Endothelial cell of umbilical vein (primary cell): ENCODE results near the gene CPNE6. TPM values are rescaled to one million over a fixed set of nuclear protein-coding genes. Genes with fewer than 3 reads are reported as not detected.

Experiments used
- BruUV-seq: library from RNA; stranded (reverse); fragments of 400-500 nt; replicated peaks from 2 replicates; lab custom pipeline; 2021; lab: Mats Ljungman, UMichigan
- CTCF ChIA-PET: fragments of 300-600, 350-600 bp; sonication (Branson Sonifier 250); formaldehyde crosslinking; loops from one replicate; lab custom pipeline; 2021; ENCODE audit warnings: antibody characterized with exemption, inconsistent platforms; lab: Charles Lee
- POLR2A ChIA-PET: fragments of 300-600, 350-600 bp; sonication (Branson Sonifier 250); formaldehyde crosslinking; loops from one replicate; lab custom pipeline; 2021; ENCODE audit warnings: antibody characterized with exemption, inconsistent platforms; lab: Charles Lee
- DNase-seq: peaks from one replicate; pipeline ENCODE4 v3.0.0-alpha.2; 2011; ENCODE audit warnings: low read depth, low spot score
- FAIRE-seq: peaks from 2 replicates; lab custom pipeline; 2011; peaks lifted over from hg19 to GRCh38; lab: Jason Lieb, UNC
- H2AFZ ChIP-seq: 2 replicates; pipeline ENCODE4 v1.6.0; 2012; ENCODE audit warnings: low read depth, low read length, control low read depth, inconsistent platforms
- H3K27ac ChIP-seq: 2 replicates; pipeline ENCODE4 v1.5.1; 2011; ENCODE audit warnings: low read depth, mild to moderate bottlenecking, control low read depth, low read length, moderate library complexity; ENCODE audit not compliant: insufficient read depth
- H3K27me3 ChIP-seq, 2 experiments: 2 replicates each; pipeline versions ENCODE4 v1.6.0 to v1.6.1; 2011; ENCODE audit warnings: low read length in 2 of 2, mixed read lengths in 1 of 2; ENCODE audit not compliant: control insufficient read depth in 2 of 2, insufficient read depth in 2 of 2
- H3K36me3 ChIP-seq, 2 experiments: 2 replicates in 1 of 2; 3 replicates in 1 of 2; pipeline ENCODE4 v1.5.1; 2011; ENCODE audit warnings: low read length in 2 of 2, mild to moderate bottlenecking in 1 of 2, moderate library complexity in 1 of 2; ENCODE audit not compliant: control insufficient read depth in 2 of 2, insufficient read depth in 2 of 2; ENCODE audit errors: extremely low read depth in 1 of 2
- H3K4me1 ChIP-seq: 3 replicates; pipeline ENCODE4 v1.5.1; 2011; ENCODE audit warnings: mild to moderate bottlenecking, low read length; ENCODE audit not compliant: control insufficient read depth, insufficient read depth; ENCODE audit errors: extremely low read depth
- H3K4me2 ChIP-seq: 2 replicates; pipeline ENCODE4 v1.6.1; 2011; ENCODE audit warnings: low read length, control low read depth, mixed read lengths; ENCODE audit not compliant: insufficient read depth
- H3K4me3 ChIP-seq, 3 experiments: fragments of 200-600 bp in 1 of 3; sonication (generic), shearing (Covaris generic) in 1 of 3; replicated peaks in 1 of 3; 2 replicates each; pipeline ENCODE4 v1.5.1; 2011 to 2016; ENCODE audit warnings: control low read depth in 3 of 3, low read length in 3 of 3, mild to moderate bottlenecking in 2 of 3, inconsistent platforms in 1 of 3, low read depth in 1 of 3, moderate library complexity in 1 of 3; ENCODE audit not compliant: insufficient read depth in 1 of 3
- H3K79me2 ChIP-seq: 2 replicates; pipeline ENCODE4 v1.6.0; 2012; ENCODE audit warnings: low read length, inconsistent platforms; ENCODE audit not compliant: control insufficient read depth, insufficient read depth
- H3K9ac ChIP-seq: replicated peaks from 2 replicates; pipeline ENCODE3; 2011; ENCODE audit warnings: low read length, control low read depth; ENCODE audit not compliant: insufficient read depth; ENCODE audit errors: extremely low read depth
- H3K9me1 ChIP-seq: replicated peaks from 3 replicates; pipeline ENCODE4 v1.6.0; 2011; ENCODE audit warnings: mild to moderate bottlenecking, low read length; ENCODE audit not compliant: control insufficient read depth, insufficient read depth; ENCODE audit errors: extremely low read depth
- H3K9me3 ChIP-seq: replicated peaks from 2 replicates; pipeline ENCODE4 v1.5.1; 2012; ENCODE audit warnings: low read length, inconsistent platforms; ENCODE audit not compliant: control insufficient read depth, insufficient read depth
- H4K20me1 ChIP-seq: replicated peaks from 2 replicates; pipeline ENCODE3; 2011; ENCODE audit warnings: mild to moderate bottlenecking, low read length; ENCODE audit not compliant: control insufficient read depth, insufficient read depth; ENCODE audit errors: extremely low read depth
- EZH2 ChIP-seq: IDR thresholded peaks from 2 replicates; pipeline ENCODE4 v1.6.1; 2012; ENCODE audit warnings: borderline replicate concordance, low read depth, mild to moderate bottlenecking, moderate library complexity, low read length, inconsistent platforms; ENCODE audit not compliant: severe bottlenecking
- FOS ChIP-seq: IDR thresholded peaks from 2 replicates; pipeline ENCODE4 v1.6.1; 2011; ENCODE audit warnings: mild to moderate bottlenecking, low read length, moderate library complexity, borderline replicate concordance; ENCODE audit not compliant: insufficient read depth
- GATA2 ChIP-seq: IDR thresholded peaks from 2 replicates; pipeline ENCODE4 v1.7.0; 2011; ENCODE audit warnings: low read depth, mild to moderate bottlenecking, moderate library complexity, mixed read lengths, low read length; ENCODE audit not compliant: insufficient read length, insufficient read depth
- JUN ChIP-seq: IDR thresholded peaks from 2 replicates; pipeline ENCODE4 v1.6.1; 2011; ENCODE audit warnings: borderline replicate concordance, low read depth; ENCODE audit not compliant: insufficient read length, insufficient read depth
- MAX ChIP-seq: IDR thresholded peaks from 2 replicates; pipeline ENCODE4 v1.6.1; 2011; ENCODE audit not compliant: insufficient read depth, insufficient read length
- MYC ChIP-seq: IDR thresholded peaks from one replicate; pipeline ENCODE4 v1.6.1; 2011; ENCODE audit warnings: mild to moderate bottlenecking, low read depth, low read length
- POLR2A ChIP-seq: IDR thresholded peaks from 2 replicates; pipeline ENCODE4 v1.6.1; 2012; ENCODE audit warnings: low read depth, mild to moderate bottlenecking, control low read depth, low read length
- POLR2AphosphoS5 ChIP-seq: IDR thresholded peaks from 2 replicates; pipeline ENCODE4 v1.6.1; 2012; ENCODE audit warnings: low read depth, mild to moderate bottlenecking, control low read depth, low read length, moderate library complexity; ENCODE audit not compliant: insufficient read depth
- dilution Hi-C: fragments of 300-500 bp; cut with MboI; formaldehyde crosslinking; loops from one replicate; pipeline ENCODE4 v1.15.0; 2019; ENCODE audit warnings: low sequenced_read_pairs; ENCODE audit not compliant: extremely low pct_ligation_motif_present
- intact Hi-C: fragments of 100-400 bp; cut with micrococcal nuclease; formaldehyde crosslinking; loops from one replicate; pipeline ENCODE4 v1.10.0; 2022
- polyA plus RNA-seq, 4 experiments: library from polyadenylated mRNA; depleted of rRNA in 3 of 4; stranded (reverse) in 3 of 4; unstranded in 1 of 4; fragments of >200 nt; gene quantifications; 2 replicates each; pipeline versions ENCODE4 v1.2.1 to v1.2.3, GENCODE V29; 2011 to 2012; ENCODE audit warnings: missing spikeins in 1 of 4
- total RNA-seq: library from RNA; stranded (reverse); gene quantifications from 2 replicates; pipeline ENCODE4 v1.2.3, GENCODE V29; 2021
- TF ChIP-seq, protein P1 (sequence below), 2 donors: IDR thresholded peaks; 1 replicate in 1 of 2; 2 replicates in 1 of 2; pipeline ENCODE4 v1.5.1; 2011; ENCODE audit warnings: low read length in 2 of 2, mild to moderate bottlenecking in 2 of 2, moderate library complexity in 2 of 2, control low read depth in 1 of 2, inconsistent platforms in 1 of 2, low read depth in 1 of 2; ENCODE audit not compliant: insufficient read depth in 1 of 2; ENCODE audit errors: extremely low read depth in 1 of 2

The CPNE6 gene
- total and polyA plus RNA-seq, 2 donors (not counting 3 experiments of a cell fraction or from before 2014, with no cell fraction given): not detected

DNA sequence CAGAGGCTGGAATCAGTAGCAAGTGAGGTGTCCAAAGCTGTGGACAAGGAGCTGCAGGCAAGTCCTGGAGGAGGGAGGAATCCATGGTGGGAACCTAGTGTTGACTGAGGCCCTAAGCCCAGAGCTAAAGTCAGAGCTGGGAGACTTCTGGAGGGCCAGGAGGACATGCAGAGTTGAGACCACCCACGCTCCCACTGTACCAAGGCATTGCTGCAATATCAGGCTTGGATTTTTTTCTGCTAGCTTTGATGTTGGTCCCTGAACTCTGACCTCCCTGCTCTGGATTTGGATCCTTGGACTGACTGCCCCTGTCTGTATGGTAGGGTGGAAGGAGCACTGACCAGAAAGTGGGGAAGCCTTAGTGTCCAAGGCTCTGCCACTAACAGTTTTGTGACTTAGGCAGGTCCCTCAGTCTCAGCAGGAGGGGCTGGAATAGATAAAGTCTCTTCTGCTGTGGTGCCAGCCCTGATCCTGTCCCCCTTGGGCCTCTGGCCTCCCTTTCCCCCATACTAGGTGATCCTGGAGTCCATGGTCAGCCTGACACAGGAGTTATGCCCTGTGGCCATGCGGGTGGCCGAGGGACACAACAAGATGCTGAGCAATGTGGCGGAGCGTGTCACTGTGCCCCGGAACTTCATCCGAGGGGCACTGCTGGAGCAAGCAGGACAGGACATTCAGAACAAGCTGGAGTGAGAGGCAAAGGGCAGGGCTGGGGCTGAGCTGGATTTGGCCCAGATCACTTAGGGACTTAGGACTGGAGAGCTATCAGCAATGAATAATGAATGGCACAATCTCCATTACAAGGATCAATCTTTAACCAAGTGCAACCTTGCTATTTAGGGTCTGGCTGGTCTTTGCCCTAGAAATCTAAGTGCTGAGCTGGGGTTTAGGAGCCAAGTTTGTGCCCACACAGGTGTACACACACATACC lies 10.1 kb upstream of the CPNE6 start:
- Histone ChIP-seq H2AFZ (no peak overlapping the region), H3K4me3 (no peak overlapping the region), H3K36me3 (no peaks in the 10 kb centered on the region), H3K4me1 (no peaks in the 10 kb centered on the region), H3K4me2 (no peak overlapping the region), H4K20me1 (no peaks in the 10 kb centered on the region), H3K27ac (no peak overlapping the region), H3K9me1 (no peaks in the 10 kb centered on the region), H3K27me3 (peaks cover 0 to 1% of the 10 kb centered on the region in 2 experiments), H3K79me2 (no peaks in the 10 kb centered on the region), H3K9ac (no peak overlapping the region), H3K9me3 (no peaks in the 10 kb centered on the region)
- ChIA-PET CTCF (interaction anchor here (1.3 to 9.5 kb wide), 5 partner anchors 20 to 75 kb away, joined by 3 to 319 read pairs (median 3); partner anchors contain the start of genes PCK2 and PSME1), POLR2A (no interaction called here)
- BruUV-seq: no TSS peak
- FAIRE-seq (no peak), DNase-seq (no peak)
- TF ChIP-seq MYC (no peak), MAX (no peak), FOS (no peak), JUN (no peak), POLR2AphosphoS5 (no peak), EZH2 (no peak), GATA2 (no peak), POLR2A (no peak)
- TF ChIP-seq, protein P1, sequence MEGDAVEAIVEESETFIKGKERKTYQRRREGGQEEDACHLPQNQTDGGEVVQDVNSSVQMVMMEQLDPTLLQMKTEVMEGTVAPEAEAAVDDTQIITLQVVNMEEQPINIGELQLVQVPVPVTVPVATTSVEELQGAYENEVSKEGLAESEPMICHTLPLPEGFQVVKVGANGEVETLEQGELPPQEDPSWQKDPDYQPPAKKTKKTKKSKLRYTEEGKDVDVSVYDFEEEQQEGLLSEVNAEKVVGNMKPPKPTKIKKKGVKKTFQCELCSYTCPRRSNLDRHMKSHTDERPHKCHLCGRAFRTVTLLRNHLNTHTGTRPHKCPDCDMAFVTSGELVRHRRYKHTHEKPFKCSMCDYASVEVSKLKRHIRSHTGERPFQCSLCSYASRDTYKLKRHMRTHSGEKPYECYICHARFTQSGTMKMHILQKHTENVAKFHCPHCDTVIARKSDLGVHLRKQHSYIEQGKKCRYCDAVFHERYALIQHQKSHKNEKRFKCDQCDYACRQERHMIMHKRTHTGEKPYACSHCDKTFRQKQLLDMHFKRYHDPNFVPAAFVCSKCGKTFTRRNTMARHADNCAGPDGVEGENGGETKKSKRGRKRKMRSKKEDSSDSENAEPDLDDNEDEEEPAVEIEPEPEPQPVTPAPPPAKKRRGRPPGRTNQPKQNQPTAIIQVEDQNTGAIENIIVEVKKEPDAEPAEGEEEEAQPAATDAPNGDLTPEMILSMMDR (IDR thresholded peaks at IDR 0.05; ENCODE audit: extremely low read depth in 1 of 2, insufficient read depth in 1 of 2, low read depth in 1 of 2, low read length in 2 of 2): no peak
- dilution Hi-C loops (no loop called here), intact Hi-C loops (no loop called here)
